DOHH2 (cell line): ENCODE measurements around the gene SLC8A3.

Experiments
- H3F3A ChIP-seq: fragments of 200-600 bp; sonication (generic), shearing (Covaris generic); 2 replicates; pipeline ENCODE4 v1.6.0; 2016; ENCODE audit warnings: antibody characterized with exemption, mild to moderate bottlenecking; ENCODE audit not compliant: control insufficient read depth, insufficient read depth
- H3K27ac ChIP-seq: fragments of 200-600 bp; sonication (generic); 2 replicates; pipeline ENCODE4 v1.5.1; 2014; ENCODE audit warnings: low read depth, mild to moderate bottlenecking, low read length, moderate library complexity
- H3K27me3 ChIP-seq: fragments of 200-600 bp; sonication (generic); 2 replicates; pipeline ENCODE4 v1.6.1; 2014; ENCODE audit warnings: mild to moderate bottlenecking, low read length, mixed read lengths; ENCODE audit not compliant: control insufficient read depth
- H3K36me3 ChIP-seq: fragments of 200-600 bp; sonication (generic); 2 replicates; pipeline ENCODE4 v1.6.1; 2014; ENCODE audit warnings: mild to moderate bottlenecking, low read length, moderate library complexity, mixed read lengths; ENCODE audit not compliant: control insufficient read depth
- H3K4me1 ChIP-seq: fragments of 200-600 bp; sonication (generic); 2 replicates; pipeline ENCODE4 v1.6.1; 2014; ENCODE audit warnings: mild to moderate bottlenecking, low read length, mixed read lengths; ENCODE audit not compliant: control insufficient read depth
- H3K4me2 ChIP-seq: fragments of 200-600 bp; sonication (generic); 2 replicates; pipeline ENCODE4 v1.6.0; 2014; ENCODE audit warnings: mild to moderate bottlenecking, low read length, moderate library complexity
- H3K4me3 ChIP-seq: fragments of 200-600 bp; sonication (generic); 2 replicates; pipeline ENCODE4 v1.5.1; 2014; ENCODE audit warnings: mild to moderate bottlenecking, low read length, mixed read lengths
- H3K79me2 ChIP-seq: fragments of 200-600 bp; sonication (generic); 2 replicates; pipeline ENCODE4 v1.6.1; 2014; ENCODE audit warnings: mild to moderate bottlenecking, low read length, mixed read lengths; ENCODE audit not compliant: control insufficient read depth
- H3K9me2 ChIP-seq: fragments of 200-600 bp; sonication (generic); replicated peaks from 2 replicates; pipeline ENCODE4 v1.6.1; 2014; ENCODE audit warnings: mild to moderate bottlenecking, low read length, mixed read lengths; ENCODE audit not compliant: control insufficient read depth
- H3K9me3 ChIP-seq: fragments of 200-600 bp; sonication (generic); 2 replicates; pipeline ENCODE4 v1.6.1; 2014; ENCODE audit warnings: antibody characterized with exemption, low read length, mixed read lengths; ENCODE audit not compliant: control insufficient read depth, insufficient read depth
- H4K20me1 ChIP-seq: fragments of 200-600 bp; sonication (generic); 2 replicates; pipeline ENCODE4 v1.6.0; 2014; ENCODE audit warnings: low read depth, mild to moderate bottlenecking, antibody characterized with exemption, low read length, moderate library complexity; ENCODE audit not compliant: control insufficient read depth, insufficient read depth
- CTCF ChIP-seq: fragments of 200-600 bp; sonication (generic); IDR thresholded peaks from one replicate; pipeline ENCODE4 v1.5.1; 2014; ENCODE audit warnings: antibody characterized with exemption, mild to moderate bottlenecking, low read depth, low read length; ENCODE audit not compliant: poor library complexity, severe bottlenecking
- EZH2phosphoT487 ChIP-seq: fragments of 200-600 bp; sonication (generic); IDR thresholded peaks from 2 replicates; pipeline ENCODE4 v1.6.1; 2017; ENCODE audit warnings: borderline replicate concordance, mild to moderate bottlenecking, antibody characterized with exemption, low read length, moderate library complexity, mixed read lengths

The SLC8A3 gene

DNA sequence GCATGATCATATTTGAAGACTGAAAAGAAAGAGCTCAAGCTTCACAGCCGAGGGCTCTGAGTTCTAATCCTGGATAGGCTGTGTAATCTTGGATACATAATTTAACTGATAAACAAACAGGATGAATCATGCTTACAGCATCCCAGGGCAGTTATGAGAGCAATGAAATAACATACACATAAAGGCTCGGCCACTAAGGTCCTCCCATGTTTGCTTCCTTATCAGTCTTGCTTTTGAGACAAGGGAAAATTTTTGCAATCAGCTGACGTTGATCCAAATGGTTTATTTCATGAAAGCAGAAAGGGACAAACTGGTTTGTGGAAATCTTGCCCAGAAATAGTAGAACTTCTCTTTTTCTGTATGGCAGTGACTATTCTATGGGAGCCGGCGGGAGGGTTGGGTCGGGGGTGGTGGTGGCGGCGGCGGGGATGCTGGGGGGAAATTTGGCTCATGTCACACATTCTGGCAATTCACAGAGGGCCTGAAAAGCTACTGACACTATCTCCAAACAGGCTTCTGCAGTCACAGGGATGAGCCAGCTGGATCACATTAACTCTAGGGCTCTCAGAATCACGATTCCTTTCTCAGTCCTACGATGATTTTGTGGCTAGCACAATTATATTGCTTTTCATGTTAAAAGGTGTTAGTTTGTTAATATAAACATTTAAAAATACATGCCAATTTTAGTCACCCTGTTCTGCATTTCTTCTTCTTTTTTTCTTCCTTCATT is 124.5 kb downstream of the SLC8A3 start:
- no peaks in the 10 kb centered on the region for H3K9me3 ChIP-seq
- H3K27me3 ChIP-seq, result peaks cover 3% of the 10 kb centered on the region; the same call in 1 of the 2 replicates
- no peak overlapping the region for H3K27ac ChIP-seq
- H3K79me2 ChIP-seq, result no peaks in the 10 kb centered on the region
- H3K9me2 ChIP-seq, result no peaks in the 10 kb centered on the region
- H4K20me1 ChIP-seq, result no peaks in the 10 kb centered on the region
- TF ChIP-seq CTCF (no peak), EZH2phosphoT487 (no peak)
- no peaks in the 10 kb centered on the region for H3F3A ChIP-seq
- H3K4me3 ChIP-seq, result no peak overlapping the region
- no peaks in the 10 kb centered on the region for H3K4me1 ChIP-seq
- H3K36me3 ChIP-seq, result no peaks in the 10 kb centered on the region
- no peak overlapping the region for H3K4me2 ChIP-seq

GRCh38 chr14:70061108-70061507 is 127.6 kb downstream of the SLC8A3 start:
- TF ChIP-seq EZH2phosphoT487 (no peak), CTCF (no peak)
- Histone ChIP-seq H3K9me2 (no peaks in the 10 kb centered on the region), H3K4me1 (no peaks in the 10 kb centered on the region), H4K20me1 (no peaks in the 10 kb centered on the region), H3K79me2 (no peaks in the 10 kb centered on the region), H3K36me3 (no peaks in the 10 kb centered on the region), H3K4me2 (no peak overlapping the region), H3F3A (no peaks in the 10 kb centered on the region), H3K9me3 (no peaks in the 10 kb centered on the region), H3K27ac (no peak overlapping the region), H3K4me3 (no peak overlapping the region), H3K27me3 (peaks cover 3% of the 10 kb centered on the region; the same call in 1 of the 2 replicates)

GRCh38 chr14:70059545-70059944 is 129.2 kb downstream of the SLC8A3 start:
- Histone ChIP-seq H3K79me2 (no peaks in the 10 kb centered on the region), H3K27ac (no peak overlapping the region), H3K36me3 (no peaks in the 10 kb centered on the region), H3F3A (no peaks in the 10 kb centered on the region), H3K9me3 (no peaks in the 10 kb centered on the region), H3K9me2 (no peaks in the 10 kb centered on the region), H3K4me3 (no peak overlapping the region), H3K4me2 (no peak overlapping the region), H4K20me1 (no peaks in the 10 kb centered on the region), H3K27me3 (peaks cover 3% of the 10 kb centered on the region; the same call in 1 of the 2 replicates), H3K4me1 (no peaks in the 10 kb centered on the region)
- TF ChIP-seq CTCF, result no peak
